GM18499 (cell line): ENCODE measurements around the gene PUS7.
"Not testable (repeated sequence)": the region's sequence is repeated elsewhere in the genome, so short reads cannot be mapped to it uniquely, and the experiment has no call there.

Experiments
- ATAC-seq: cut with Tn5 transposase; IDR thresholded peaks from one replicate; pipeline ENCODE4 v1.9.1; 2021; ENCODE audit warnings: moderate number of reproducible peaks; ENCODE audit not compliant: insufficient read depth, unreplicated experiment

PUS7 gene

GRCh38 chr7:105521717-105522463 lies at the start of gene PUS7:
Gene PUS7 (minus strand): TSS chr7:105522271. CDS start chr7:105508512, 13,759 bp downstream.
- peak; percentile 41 for ATAC-seq

GRCh38 chr7:105567821-105568220 lies 45.8 kb upstream of the PUS7 start:
- ATAC-seq = no peak

GRCh38 chr7:105567024-105567423 lies 45.0 kb upstream of the PUS7 start:
- no peak for ATAC-seq

DNA sequence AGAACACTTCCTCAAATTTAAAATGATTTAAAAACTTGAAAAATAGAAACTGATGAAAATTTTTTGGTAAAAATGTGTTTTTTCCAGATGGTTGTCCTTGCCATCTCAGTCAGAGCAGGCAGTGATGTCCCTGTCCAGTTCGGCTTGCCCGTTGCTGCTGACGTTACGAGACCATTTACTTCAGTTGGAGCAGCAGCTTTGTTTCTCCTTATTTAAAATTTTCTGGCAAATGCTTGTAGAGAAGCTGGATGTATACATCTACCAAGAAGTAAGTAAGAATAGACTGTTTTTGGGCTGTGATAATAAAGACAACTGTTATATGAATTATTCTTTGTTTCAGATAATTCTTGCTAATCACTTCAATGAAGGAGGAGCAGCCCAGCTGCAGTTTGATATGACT lies 43.1 kb upstream of the PUS7 start:
- ATAC-seq = no peak

DNA sequence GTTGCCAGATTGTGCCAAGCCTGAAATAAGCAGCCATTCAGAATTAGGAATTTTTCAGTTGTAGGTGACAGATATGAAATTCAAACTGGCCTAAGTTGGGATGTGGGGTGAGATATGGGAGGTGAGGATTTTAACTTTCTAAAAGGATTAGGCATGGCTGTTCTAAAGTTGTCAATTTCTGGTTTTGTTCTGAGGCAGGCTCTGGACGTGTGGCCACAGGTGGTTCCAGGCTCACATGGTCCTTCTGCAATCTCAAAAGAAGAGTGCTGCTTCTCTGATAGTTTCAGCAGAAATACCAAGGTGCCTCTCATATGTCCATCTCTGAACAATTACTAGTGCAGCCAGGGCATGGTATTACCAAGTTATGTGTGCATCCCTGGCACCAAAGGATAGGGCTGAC lies 37.9 kb upstream of the PUS7 start:
- no peak for ATAC-seq

GRCh38 chr7:105538339-105538738 lies 16.3 kb upstream of the PUS7 start:
- no peak for ATAC-seq

GRCh38 chr7:105532709-105533460 lies 10.8 kb upstream of the PUS7 start:
- ATAC-seq = no peak

- peak; percentile 88 for ATAC-seq
Measured at GRCh38 chr7:105531792-105532671, 10.0 kb upstream of the PUS7 start, which contains the start of gene RINT1. Gene RINT1 (plus strand): TSS chr7:105532201. CDS start chr7:105532316, 115 bp downstream.

DNA sequence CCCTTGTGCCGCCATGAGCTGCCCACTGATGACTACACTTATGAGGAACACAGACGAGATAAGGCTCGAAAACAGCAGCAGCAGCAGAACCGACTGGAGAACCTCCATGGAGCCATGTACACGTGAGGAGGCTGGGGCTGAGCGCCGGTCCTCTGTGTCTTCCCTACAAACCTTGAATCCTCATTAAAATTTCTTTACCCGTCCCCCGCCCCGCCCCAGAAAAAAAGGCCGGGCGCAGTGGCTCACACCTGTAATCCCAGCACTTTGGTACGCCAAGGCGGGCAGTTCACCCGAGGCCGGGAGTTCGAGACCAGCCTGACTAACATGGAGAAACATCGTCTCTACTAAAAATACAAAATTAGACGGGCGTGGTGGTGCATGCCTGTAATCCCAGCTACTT lies 8.5 kb upstream of the PUS7 start:
- ATAC-seq = no peak

GRCh38 chr7:105530126-105530525 lies 8.1 kb upstream of the PUS7 start:
- no peak for ATAC-seq

GRCh38 chr7:105527737-105528136 lies 5.7 kb upstream of the PUS7 start:
- not testable (repeated sequence) for ATAC-seq

DNA sequence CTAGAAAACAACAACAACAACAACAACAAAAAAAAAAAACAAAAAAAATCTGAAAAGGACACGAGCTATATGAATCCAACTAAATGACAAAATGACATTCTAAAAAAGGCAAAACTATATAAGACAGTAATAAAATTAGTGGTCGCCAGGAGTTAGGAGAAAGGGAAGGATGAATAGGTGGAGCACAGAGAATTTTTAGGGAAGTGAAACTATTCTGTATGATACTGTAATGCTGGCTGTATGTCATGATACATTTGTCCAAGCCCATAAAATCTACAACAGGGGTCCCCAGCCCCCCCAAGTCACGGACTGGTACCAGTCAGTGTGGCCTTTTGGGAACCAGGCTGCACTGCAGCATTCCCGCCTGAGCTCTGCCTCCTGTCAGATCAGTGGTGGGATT lies 2.8 kb upstream of the PUS7 start:
- ATAC-seq = no peak

- ATAC-seq = not testable (repeated sequence)
Measured at GRCh38 chr7:105524423-105524822, 2.4 kb upstream of the PUS7 start.

DNA sequence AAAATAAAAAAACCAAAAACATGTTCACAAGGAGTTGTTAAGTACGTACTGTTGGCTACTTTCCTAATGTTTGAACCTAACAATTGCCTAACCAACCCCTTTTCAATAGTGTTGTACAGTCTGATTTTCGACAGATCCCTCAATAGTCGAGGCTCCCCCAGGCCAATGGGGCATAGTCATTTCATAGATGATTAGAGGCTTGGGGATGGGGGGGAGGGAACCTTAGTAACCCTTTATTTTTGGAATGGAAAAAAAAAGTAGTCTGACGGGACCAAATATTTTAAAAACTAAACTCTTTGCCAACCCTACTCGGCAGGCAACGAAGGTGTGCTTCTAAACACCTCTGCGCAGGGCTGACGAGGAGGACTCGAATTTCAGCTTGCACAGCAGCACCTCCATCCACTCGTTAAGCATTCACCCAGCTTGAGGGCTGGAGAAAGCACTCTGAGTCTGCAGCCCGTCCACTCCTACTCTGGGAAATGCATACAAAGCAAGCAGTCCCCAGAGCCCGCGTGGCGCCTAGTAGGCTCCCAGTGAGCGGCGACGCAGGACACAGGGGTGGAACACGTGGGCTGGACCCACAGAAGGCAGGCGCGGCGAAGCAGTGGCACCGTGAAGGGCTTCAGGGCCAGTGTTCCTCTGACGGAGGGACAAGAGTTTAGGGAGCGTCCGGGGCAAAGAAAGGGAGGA lies 899 bp downstream of the PUS7 start:
- peak; percentile 25 for ATAC-seq

DNA sequence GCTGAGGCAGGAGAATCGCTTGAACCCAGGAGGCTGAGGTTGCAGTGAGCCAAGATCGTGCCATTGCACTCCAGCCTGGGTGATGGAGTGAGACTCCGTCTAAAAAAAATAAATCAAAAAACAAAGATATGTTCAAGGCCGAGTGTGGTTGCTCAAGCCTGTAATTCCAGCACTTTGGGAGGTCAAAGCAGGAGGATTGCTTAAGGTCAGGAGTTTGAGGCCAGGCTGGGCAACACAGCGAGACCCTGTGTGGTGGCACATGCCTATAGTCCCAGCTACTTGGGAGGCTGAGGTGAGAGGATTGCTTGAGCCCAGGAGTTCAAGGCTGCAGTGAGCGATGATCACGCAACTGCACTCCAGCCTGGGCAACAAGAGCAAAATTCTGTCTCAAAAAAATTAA lies 1.5 kb downstream of the PUS7 start:
- not testable (repeated sequence) for ATAC-seq

DNA sequence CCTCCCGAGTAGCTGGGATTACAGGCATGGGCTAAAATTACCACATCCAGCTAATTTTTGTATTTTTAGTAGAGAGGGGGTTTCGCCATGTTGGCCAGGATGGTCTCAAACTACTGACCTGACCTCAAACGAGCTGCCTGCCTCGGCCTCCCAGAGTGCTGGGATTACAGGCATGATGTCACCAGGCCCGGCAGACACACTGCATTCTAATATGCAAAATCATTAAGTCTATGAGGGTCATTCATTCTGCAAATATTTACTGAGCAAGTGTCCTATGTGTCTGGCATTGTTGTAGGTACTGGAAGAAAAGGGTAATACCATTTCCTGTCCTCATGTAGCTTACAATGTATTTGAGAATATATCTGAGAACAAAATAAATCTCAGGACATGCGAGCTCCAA lies 2.7 kb downstream of the PUS7 start:
- no peak for ATAC-seq

DNA sequence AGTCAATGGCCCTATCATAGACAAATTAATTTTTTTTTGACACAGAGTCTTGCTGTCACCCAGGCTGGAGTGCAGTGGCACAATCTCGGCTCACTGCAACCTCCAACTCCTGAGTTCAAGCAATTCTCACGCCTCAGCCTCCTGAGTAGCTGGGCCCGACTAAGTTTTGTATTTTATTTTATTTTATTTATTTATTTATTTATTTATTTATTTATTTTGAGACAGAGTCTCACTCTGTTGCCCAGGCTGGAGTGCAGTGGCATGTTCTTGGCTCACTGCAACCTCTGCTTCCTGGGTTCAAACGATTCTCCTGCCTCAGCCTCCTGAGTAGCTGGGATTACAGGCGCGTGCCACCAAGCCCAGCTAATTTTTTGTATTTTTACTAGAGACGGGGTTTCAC lies 6.5 kb downstream of the PUS7 start:
- not testable (repeated sequence) for ATAC-seq

DNA sequence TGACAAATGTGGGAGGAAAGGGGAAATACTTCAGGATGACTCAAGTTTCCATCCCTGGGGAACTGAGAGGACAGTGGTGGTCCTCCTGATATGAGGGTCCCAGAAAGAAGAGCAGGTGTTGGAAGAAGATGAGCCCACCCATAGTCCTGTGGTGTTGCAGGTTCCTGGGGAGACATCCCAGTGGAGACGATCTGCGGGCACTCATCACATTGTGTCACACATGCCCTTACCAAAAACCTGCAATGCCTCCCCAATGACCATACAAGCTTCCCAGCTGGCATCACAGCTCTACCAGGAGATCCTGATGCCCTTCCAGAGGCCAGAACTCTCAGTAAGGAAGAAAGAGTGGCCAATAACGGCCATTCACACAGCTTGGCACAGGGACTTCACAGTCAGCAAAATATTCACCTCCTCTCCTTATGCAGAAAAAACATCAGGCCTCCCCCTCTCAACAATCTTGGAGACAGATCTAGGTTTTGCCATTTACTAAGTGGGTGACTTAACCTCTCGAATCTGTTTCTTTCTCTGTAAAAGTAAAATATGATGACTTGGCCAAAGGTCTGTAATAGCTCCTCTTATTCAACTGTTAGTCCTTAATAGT lies 9.0 kb downstream of the PUS7 start:
- no peak for ATAC-seq

GRCh38 chr7:105512415-105512814 lies 9.7 kb downstream of the PUS7 start:
- no peak for ATAC-seq

DNA sequence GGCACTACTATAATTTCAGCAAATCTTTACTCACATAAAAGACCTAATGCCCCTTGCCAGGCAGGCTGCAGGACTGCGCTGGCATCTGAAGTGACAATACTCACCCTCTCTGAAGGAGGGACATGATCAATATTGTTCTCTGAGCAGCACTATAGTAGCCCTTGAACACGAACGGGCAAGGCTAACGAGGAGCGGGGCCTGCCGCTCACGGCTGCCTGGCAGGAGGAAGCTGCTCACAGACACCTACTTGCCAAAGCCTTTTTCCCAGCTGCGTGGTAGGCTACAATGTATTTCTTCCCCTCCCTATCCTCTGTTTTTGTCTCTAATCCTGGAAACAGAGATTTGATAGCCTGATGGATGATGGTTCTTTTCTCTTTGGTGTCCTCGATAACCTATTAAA lies 19.9 kb downstream of the PUS7 start:
- ATAC-seq = no peak
